HG03159 (cell line): ENCODE results near the gene SBNO1.
"Not testable (repeated sequence)": the region's sequence is repeated elsewhere in the genome, so short reads cannot be mapped to it uniquely, and the experiment has no call there.

Experiments used
- ATAC-seq: cut with Tn5 transposase; IDR thresholded peaks from one replicate; pipeline ENCODE4 v1.9.1; 2021; ENCODE audit warnings: mild to moderate bottlenecking, moderate library complexity; ENCODE audit not compliant: unreplicated experiment

SBNO1 gene

DNA sequence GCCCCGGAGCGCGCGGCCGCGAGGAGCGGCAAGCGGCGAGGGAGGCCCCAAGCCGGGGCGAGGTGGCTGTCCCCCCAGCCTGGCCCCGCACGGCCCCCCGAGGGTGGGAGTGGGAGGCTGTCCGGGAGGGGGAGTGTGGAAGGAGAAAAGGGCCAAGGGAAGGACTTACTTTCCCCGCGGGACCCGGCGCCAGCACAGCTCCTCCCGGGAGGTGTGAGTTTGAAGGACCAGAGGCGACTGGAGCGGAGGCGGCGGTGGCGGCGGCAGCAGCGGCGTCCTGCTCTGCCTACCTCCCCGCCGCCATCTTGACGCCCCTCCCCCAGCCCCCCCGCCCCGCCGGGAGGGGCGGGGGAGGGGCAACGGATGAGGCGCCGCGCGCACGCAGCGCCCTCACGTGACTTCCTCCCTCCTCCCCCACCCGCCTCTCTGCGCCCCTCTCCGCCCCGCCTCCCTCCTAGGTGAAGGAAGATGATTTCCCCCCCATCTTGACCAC is at the start of gene SBNO1:
Gene SBNO1, minus strand, starts transcription at position 316 of the 493 bp plus-strand sequence. CDS start 14,406 bp downstream, outside the sequence.
- ATAC-seq = peak; percentile 36

DNA sequence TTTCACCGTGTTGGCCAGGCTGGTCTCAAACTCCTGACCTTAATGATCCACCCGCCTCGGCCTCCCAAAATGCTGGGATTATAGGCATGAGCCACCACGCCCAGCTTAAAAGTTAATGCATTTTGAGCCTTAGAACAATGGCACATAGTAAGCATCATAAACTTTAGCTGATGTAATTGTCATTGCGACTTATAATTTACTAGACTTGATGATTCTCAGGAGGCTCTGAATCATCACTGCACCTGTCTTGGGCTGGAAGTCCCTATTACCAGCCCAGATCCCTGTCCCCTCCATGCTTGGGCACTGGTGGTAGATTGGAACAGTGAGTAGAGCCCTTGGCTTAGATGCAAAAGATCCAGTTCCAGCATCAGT is 45.4 kb upstream of the SBNO1 start:
- ATAC-seq = no peak

DNA sequence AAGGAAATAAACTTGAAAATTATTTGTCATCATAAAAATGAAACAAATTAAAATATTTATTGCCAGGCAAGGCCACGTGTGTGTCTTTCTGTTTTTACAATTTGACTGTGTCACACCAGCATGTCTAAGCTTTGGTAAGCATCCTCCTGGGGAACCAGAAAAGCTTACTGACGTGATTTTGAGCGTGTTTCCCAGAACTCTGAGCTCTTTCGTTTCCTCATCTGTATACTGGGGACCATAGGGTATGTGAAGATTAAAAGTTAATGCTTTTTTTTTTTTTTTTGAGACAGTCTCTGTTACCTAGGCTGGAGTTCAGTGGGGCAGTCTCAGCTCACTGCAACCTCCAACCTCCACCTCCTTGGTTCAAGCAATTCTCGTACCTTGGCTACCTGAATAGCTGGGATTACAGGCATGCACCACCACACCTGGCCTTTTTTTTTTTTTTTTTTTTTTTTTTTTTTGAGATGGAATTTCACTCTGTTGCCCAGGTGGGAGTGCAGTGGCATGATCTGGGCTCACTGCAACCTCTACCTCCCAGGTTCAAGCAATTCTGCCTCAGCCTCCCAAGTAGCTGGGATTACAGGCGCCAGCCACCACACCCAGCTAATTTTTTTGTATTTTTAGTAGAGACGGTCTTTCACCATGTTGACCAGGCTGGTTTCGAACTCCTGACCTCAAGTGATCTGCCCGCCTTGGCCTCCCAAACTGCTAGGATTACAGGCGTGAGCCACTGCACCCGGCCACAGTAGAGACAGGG is 44.8 kb upstream of the SBNO1 start:
- not testable (repeated sequence) for ATAC-seq

GRCh38 chr12:123408619-123409018 is 44.0 kb upstream of the SBNO1 start:
- ATAC-seq = not testable (repeated sequence)

- ATAC-seq = not testable (repeated sequence)
Observed at GRCh38 chr12:123407934-123408333, 43.3 kb upstream of the SBNO1 start.

- ATAC-seq = not testable (repeated sequence)
Observed at GRCh38 chr12:123407269-123407668, 42.6 kb upstream of the SBNO1 start.

DNA sequence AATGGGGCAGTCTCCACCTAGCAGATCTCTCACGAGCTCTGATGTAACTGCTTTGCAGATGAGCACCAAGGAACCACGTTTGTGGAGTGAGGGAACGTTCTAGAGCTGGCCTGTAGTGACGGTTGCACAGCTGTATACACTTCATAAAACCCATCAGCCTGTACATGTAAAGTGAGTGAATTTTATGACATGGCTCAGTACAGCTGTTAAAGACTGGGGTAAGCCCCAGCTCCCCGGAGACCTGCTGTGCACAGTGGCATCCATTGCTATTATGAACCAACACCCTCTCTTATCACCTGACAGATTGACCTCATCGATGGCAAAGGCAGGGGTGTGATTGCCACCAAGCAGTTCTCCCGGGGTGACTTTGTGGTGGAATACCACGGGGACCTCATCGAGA is 39.9 kb upstream of the SBNO1 start:
- ATAC-seq = no peak

DNA sequence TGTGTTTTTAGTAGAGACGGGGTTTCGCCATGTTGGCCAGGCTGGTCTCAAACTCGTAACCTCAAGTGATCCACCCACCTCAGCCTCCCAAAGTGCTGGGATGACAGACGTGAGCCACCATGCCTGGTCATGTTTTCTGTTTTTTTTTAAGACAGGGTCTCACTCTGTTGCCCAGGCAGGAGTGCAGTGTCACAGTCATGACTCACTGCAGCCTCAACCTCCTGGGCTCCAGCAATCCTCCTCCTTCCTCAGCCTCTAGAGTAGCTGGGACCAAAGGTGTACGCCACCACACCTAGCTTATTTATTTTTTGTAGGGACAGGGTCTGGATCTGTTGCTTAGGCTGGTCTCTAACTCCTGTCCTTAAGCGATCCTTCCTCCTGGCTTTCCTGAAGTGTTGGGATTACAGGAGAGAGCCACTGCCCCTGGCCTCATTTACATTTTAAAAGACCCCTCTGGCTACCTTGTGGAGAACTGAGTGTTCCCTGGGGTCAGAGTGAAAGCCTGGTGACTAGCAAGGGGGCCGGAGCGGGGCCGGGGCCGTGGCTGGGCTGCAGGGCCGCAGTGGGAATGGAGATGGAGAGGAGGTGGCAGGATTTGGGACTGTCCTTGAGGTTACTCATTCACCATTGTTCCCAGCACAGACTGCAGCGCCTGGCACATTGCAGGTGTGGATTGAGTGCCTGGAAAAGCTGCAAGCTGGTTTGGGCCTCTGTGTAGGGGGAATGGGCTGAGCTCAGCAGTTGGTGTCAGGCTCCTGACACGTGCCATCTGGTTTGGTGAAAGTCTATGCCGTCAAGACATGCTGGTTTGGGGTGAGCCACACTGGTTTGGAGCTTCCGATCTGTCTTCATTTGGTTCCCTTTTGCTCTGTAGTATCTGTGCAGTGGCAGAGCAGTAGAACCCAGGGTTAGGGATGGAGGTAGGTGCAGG is 37.4 kb upstream of the SBNO1 start:
- no peak for ATAC-seq

GRCh38 chr12:123399255-123399617 is 34.6 kb upstream of the SBNO1 start:
- ATAC-seq = no peak

DNA sequence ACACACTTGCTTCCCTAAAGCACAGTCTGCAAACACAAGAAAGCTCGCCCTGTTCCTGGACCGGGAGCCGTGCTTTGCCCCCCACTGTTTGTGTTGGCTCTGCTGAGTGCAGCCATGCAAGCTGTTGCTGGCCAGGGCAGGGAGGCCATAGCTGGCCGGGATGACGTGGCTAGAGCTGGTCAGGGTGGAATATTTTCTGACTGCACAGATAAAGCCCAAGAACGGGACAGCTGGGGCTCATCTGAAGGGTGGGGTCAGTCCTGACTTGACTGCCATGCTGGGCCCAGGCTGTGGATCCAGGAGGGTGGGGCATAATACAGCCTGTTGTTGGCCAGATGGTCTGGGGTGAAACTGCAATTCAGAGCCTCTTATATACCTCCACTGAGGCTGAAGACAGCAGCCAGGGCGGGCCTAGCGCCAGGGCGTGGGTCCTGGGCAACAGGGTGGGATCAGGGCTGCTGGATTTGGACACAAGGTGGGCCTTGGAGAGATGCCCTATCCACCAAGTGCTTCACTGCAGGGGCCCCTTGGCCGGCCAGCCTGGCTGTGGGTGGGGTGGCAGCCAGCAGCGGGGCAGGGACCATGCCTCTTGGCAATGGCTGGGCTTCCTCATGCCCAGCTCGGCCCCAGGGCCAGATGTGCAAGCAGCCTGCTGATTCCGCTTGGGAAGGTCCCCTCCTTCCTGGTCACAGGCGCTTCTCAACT is 34.1 kb upstream of the SBNO1 start:
- no peak for ATAC-seq

DNA sequence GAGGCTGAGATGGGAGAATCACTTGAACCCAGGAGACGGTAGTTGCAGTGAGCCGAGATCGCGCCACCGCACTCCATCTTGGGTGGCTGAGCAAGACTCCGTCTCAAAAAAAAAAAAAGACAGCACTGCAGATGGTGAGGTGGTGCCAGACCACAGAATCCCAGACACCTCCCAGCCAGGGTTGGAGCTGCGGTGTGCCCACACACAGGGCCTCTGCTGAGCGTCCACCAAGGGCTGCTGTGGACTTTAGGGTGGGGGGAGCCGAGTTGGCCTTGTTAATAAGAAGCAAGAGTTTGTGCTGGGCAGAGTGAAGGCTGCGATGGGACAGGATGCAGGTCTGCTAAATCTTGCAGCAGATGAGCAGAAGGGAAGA is 33.5 kb upstream of the SBNO1 start:
- ATAC-seq = no peak

- ATAC-seq = no peak
Observed at GRCh38 chr12:123397400-123397799, 32.8 kb upstream of the SBNO1 start.

- ATAC-seq = no peak
Observed at GRCh38 chr12:123396954-123397353, 32.3 kb upstream of the SBNO1 start.

DNA sequence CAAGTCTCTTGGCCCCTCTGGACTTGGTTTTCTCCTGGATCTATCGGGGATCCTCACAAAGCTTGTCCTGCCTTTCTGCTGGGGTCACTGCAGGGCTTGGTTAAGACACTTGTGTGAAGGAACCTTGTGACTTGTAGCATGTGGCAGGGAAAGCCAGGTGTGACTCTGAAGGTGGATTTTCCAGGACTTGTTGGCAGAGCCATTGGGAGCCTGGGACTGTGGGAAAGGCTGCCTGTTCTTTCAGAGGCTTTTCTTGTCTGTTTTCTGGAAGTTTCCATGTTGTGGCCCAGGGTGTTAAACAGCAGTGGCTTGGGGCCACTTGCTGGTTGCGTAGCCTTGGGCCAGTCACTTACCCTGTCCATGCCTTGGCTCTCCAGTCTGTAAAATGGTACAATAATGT is 31.9 kb upstream of the SBNO1 start:
- ATAC-seq = no peak

DNA sequence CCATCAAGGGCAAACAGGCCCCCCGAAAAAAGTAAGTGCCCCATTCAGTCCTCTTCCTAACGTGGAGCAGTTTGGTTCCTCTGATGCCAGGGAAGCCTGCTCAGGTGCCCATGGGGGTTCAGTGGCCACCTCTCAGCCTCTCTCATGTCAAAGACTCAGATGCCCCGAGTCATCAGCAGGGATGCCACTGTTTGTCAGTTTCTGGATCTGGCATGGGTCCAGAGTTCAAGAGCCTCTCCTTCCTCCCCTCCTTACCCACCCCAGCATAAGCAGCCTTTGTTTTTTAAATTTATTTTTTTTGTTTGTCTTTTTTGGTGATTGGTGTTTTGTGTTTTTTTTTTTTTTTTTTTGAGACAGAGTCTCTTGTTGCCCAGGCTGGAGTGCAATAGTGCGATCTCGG is 30.6 kb upstream of the SBNO1 start:
- ATAC-seq = no peak

DNA sequence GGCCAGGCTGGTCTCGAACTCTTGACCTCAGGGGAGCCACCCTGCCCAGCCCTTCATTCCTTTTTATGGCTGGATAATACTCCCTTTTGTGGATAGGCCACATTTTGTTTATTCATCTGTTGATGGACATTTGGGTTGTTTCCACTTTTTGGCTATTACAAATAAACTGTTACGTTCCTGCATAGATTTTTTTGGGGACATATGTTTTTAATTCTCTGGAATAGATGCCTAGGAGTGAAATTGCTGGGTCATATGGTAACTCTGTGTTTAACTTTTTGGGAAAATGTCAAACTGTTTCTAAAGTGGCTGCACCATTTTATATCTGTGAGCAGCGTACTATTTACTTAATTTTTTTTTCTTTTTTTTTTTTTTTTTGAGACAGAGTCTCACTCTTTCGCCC is 29.1 kb upstream of the SBNO1 start:
- no peak for ATAC-seq

DNA sequence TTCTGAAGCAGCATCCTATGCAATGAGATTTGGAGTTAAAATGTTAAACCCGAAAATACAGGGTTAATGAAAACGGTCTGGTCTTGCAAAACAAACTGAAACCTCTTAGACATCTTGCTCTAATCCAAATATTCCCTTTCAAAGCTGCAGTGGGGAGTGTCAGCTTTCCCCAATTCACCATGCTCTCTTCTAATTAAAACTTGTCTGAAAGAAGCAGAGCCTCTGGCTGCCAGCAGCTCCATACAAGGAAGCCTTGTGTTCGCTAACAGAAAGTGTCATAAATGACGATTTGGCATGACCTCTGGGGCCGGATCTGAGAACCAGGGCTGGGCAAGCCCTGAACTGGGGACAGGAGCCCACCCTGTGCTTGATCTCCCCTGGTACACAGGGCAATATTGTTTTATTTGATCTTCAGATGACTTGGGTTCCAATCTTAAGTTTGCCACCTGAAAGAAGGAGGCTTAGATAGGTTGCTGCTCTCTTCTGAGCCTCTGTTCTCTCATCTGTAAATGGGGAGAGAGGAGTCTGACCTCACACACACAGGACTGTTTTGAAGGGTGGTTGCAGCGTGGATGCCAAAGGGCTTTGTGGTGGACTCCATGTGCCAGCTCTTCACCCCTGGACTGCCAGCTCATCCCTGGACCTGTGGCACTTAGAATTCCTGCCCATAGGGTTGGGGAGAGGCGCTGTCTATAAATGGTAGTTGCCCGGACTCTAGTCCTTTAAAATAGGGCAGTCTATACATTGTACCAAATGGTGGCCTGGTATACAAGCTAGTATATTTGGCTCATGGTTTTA is 27.1 kb upstream of the SBNO1 start:
- ATAC-seq = no peak

DNA sequence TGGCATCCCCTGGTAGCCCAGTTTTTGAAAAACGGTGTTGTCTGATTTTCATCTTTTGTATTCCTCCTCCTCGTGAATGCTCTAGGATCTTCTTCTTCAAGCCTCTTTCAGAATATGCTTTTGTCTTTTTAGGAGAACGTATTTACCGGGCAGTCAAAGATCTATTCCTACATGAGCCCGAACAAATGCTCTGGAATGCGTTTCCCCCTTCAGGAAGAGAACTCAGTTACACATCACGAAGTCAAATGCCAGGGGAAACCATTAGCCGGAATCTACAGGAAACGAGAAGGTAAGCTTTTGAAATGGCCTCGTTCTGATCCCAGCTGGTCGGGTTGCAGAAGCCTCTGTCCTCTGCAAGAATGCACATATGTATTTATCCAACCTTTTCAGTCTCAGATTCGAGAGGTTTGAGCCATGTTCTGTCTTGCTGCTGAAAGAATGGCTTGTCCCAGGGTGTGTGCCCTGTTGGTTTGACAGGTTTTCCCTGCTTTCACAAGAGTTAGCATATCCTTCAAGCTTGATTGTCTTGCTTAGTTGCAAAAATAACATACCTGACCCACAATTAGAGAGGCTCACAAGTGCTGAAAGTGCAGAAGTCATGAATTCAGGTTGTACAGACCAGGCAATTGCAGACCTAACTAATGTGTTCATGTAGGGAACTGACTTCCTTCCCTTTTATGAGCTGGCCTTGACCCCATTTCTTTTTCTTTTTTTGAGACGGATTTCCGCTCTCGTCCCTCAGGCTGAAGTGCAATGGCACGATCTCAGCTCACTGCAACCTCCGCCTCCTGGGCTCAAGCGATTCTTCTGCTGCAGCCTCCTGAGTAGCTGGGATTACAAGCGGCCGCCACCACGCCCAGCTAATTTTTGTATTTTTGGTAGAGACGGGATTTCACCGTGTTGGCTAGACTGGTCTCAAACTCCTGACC is 26.1 kb upstream of the SBNO1 start:
- ATAC-seq = no peak

GRCh38 chr12:123389560-123390351 is 25.1 kb upstream of the SBNO1 start:
- peak; percentile 25 for ATAC-seq
